C4-2B (cell line): Measurements from ENCODE around the gene VSTM1.

ENCODE experiments used
- CTCF ChIP-seq: fragments of 450-650 bp; conservative IDR thresholded peaks from 2 replicates; pipeline ENCODE4 v1.5.1; 2017; ENCODE audit warnings: mild to moderate bottlenecking
- ZFX ChIP-seq: fragments of 450-650 bp; IDR thresholded peaks from 2 replicates; pipeline ENCODE4 v1.6.1; 2017

- TF ChIP-seq CTCF (no peak), ZFX (no peak)
Measured at GRCh38 chr19:54096617-54097106, 33.0 kb upstream of the VSTM1 start.
